GM19240 (cell line): ENCODE results near the gene FEN1.

Experiments
- DNase-seq: peaks from one replicate; pipeline ENCODE4 v3.0.0; 2011; ENCODE audit warnings: low spot score; ENCODE audit not compliant: insufficient read length

Gene FEN1

DNA sequence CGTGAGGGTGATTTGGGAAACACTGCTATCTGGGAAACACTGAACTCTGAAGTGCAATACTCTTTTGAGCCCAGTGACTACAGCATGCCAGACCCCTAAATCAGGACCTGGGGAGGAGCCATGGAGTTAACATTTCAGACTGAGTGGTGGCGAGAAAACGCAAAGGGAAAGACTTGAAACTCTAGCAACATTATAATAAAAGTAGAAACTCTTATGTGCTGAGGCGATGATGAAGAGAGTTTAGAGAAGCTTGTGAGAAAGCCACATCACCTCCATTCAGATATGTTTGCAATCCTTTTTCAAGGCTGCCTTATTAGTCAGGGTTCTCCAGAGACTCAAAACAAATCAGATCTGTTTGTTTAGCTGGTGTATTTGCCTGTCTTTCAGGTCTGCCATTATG lies 1.9 kb downstream of the FEN1 start:
- no peak for DNase-seq

DNA sequence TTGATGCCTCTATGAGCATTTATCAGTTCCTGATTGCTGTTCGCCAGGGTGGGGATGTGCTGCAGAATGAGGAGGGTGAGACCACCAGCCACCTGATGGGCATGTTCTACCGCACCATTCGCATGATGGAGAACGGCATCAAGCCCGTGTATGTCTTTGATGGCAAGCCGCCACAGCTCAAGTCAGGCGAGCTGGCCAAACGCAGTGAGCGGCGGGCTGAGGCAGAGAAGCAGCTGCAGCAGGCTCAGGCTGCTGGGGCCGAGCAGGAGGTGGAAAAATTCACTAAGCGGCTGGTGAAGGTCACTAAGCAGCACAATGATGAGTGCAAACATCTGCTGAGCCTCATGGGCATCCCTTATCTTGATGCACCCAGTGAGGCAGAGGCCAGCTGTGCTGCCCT lies 2.7 kb downstream of the FEN1 start:
- DNase-seq = no peak

DNA sequence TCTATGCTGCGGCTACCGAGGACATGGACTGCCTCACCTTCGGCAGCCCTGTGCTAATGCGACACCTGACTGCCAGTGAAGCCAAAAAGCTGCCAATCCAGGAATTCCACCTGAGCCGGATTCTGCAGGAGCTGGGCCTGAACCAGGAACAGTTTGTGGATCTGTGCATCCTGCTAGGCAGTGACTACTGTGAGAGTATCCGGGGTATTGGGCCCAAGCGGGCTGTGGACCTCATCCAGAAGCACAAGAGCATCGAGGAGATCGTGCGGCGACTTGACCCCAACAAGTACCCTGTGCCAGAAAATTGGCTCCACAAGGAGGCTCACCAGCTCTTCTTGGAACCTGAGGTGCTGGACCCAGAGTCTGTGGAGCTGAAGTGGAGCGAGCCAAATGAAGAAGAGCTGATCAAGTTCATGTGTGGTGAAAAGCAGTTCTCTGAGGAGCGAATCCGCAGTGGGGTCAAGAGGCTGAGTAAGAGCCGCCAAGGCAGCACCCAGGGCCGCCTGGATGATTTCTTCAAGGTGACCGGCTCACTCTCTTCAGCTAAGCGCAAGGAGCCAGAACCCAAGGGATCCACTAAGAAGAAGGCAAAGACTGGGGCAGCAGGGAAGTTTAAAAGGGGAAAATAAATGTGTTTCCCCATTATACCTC lies 3.3 kb downstream of the FEN1 start:
- no peak for DNase-seq

GRCh38 chr11:61797263-61797944 lies 4.7 kb downstream of the FEN1 start:
- no peak for DNase-seq

DNA sequence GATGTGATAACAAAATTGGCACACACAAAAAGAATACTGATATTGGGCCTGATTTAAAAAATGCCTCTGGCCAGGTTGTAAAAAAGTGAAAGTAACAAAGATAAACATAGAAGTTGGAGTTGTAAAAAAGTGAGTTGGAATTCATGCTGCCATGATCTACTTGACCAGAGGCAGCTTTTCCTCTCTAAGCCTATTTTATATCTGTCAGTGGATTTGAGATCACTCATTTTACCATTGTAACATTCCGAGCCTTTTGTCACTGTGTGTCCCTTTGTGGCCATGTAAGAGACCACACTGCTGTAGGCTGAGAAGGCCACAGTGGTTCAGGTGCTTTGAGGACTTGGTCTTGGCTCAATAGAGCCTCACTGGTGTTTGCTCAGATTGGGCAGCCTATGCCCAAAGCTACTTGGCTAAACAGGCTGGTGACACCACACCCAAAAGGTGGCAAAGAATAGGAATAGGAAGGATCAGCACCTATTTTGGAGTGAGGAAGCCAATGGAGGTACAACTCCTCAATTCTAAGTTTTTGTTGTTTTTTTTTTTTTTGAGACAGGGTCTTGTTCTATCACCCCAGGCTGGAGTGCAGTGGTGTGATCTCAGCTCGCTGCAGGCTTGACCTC lies 7.1 kb downstream of the FEN1 start:
- no peak for DNase-seq

DNA sequence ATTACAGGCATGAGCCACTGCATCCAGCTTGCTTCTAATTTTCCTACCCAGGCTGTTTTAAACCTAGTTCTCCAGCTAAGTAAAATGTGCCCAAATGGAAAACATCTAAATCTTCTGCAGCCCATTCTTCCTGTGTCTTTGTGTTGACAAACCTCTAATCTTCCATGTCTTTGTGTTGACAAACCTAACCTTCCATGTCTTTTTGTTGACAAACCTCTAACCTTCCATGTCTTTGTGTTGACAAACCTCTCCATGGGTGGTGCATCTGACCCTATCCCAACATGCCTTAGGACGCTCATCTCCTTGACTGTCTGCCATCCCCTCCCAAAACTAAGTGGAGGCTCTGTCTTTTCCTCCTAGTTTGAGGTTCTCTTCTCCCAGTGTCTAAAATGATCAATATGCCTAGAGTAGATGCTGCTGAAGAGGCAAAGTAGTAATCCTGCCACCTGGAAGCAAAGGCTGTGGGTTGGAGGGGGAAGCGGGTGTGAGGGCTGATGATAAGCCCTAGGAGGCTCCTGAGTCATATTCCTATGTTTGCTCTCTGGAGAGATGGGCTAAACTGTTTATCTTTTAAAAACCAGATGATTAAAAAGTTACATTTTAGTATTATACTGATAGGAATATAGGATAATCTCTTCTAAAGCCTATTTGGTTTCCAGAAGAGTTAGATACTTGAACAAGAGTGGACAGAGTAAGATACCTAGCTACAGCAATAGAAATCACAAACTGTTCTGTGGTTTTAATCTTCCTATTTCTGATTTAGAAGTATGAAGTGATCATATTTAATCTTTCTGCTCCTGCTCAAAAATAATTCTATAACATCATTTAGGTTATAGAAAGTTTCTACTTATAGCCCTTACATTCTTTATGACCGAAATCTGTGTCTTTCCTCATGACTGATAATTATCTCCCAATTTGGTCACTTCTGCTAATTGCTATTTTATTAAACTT lies 7.9 kb downstream of the FEN1 start:
- no peak for DNase-seq

DNA sequence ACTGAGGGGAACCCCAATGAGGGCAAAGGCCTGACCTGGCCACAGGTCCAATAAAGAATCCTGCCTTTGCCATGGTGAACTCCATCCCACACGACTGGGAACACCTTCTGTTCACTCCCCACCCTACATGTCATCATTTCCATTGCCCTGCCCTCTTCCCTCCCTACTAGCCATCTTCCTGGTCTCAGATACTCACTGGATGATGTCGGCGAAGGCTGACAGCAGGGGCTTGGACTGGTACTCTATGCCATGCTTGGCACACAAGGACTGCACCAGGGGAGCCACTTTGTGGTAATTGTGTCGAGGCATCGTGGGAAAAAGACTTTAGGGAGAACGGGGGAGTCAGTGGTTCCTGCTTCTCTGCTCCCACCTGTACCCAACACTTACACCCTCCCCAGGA lies 9.9 kb downstream of the FEN1 start:
- no peak for DNase-seq

- no peak for DNase-seq
These were observed 11.4 kb downstream of the FEN1 start for GRCh38 chr11:61803889-61804647.

- no peak for DNase-seq
These were observed 12.4 kb downstream of the FEN1 start for GRCh38 chr11:61805146-61805545.

DNA sequence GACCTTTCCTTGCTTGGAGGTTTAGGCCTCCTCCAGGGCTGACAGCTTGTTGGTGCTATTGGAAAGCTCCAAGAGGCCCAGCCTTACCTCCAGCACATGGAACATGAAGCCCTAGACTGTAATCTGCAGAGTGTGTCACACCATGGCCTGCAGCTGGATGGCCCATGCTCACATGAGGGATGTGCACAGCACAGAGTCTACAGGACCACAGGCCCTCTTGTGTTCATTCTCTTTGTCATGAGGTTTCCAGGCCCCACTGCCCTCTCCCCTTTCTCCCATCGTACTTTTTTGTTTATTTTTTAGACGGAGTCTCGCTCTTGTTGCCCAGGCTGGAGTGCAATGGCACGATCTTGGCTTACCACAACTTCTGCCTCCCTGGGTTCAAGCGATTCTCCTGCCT lies 14.1 kb downstream of the FEN1 start:
- DNase-seq = no peak

DNA sequence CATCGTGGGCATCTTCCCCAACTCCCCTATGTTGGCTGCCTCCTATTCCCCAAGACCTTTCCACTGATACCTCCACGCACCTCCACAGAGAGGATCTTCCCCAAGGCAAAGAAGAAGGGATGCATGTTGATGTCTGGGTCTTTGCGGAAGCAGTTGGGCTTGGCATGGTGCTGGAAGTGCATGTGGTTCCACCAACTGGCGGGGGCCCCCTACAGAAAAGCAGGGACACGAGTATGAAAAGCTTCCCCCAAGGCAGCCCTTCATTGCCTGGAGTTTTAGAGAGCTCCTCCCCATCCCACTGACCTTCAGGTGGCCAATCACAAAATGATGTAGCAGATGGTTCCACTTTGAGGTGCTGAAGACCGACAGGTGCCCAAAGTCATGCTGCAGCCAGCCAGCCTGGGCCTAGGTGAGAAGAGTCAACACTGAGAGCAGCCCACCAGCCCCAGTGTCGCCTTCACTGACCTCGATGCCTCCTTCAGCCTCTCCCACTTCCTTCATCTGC lies 18.0 kb downstream of the FEN1 start:
- no peak for DNase-seq

- no peak for DNase-seq
These were observed 19.1 kb downstream of the FEN1 start for GRCh38 chr11:61811831-61812230.

GRCh38 chr11:61812736-61813411 lies 20.2 kb downstream of the FEN1 start:
- no peak for DNase-seq

GRCh38 chr11:61814247-61814957 lies 21.7 kb downstream of the FEN1 start:
- DNase-seq = no peak

DNA sequence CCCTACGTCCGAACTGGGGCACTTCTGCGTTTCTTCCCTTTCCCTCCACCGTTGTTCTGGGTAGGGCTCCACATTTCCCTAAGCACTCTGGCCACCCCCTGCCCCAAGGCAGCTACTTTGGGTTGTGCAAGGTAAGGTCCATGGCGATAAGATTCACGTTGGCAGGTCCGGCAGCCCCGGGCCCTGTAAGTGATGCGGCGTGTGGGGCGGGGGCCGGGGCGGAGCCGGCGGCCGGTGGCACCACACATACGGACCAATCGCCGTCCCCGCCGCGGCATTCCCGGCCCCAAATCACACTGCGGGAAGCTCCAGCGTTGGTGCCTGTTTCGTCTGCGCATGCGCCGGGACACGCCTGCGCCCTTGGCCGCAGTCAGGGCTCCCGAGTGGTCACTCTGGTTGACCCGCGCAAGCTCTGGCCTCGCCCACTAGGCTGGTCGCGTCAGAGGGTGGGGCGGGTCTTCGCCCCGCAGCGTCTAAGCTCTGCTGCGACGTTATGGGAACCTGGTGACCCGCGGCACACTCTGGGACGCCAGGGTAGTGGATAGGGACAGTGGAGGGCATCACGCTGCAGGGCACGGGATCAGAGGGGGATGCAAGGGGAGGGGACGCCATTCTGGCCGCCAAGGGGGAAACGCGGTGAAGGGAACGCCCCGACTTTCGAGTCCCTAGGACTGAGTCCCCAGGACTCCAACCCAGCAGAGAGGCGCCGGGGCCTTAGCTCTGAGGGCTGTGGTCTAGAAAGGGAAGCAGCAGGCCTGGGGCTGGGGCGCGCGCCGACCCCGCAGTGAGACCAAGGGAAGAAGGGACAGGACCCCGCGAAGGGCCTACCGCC lies 22.5 kb downstream of the FEN1 start:
- peak; percentile 52 for DNase-seq

GRCh38 chr11:61815790-61816735 lies 23.4 kb downstream of the FEN1 start:
- DNase-seq = no peak

DNA sequence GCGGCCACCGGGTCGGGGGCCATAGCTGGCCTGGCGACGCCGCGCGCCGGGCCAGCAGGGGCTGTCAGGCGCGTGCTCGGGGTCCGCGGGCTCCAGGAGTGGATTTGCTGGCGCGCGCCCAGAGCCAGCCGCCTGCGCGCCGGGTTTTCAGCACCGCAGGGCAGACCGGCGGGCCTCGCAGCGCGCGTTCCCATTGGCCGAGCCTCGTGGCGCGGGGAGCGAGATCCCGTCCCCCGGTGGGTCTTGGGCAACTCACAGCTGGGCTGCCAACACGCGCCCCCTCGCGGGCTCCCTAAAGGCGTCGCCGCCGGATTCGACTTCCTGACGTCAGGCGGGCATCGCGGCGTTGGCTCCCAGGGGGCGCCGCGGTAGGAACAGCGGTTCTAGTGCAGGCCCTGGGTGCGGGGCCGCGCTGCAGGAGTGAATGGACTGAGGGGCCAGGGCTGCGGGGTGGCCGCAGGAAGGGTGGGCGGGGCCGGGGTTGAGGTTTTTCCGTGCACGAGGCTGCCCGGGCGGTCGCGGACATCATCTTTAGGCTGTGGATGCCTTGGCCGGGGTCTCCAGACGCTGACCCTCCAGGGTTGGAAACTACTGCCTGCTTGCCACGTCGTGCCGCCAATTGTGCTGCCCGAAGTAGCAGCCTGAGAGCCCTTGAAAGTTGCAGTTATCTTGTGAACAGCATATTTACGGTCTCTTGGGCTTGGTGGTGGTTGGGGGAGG lies 24.2 kb downstream of the FEN1 start, which contains the start of gene FADS1:
Gene FADS1 (minus strand): TSS at position 268 of the 720 bp plus-strand sequence. CDS start 74 bp downstream, at position 194.
- DNase-seq = no peak
